SJCRH30 (cell line): Measurements from ENCODE around the gene ATP2C2. TPM values are rescaled to one million over a fixed set of nuclear protein-coding genes. Genes with fewer than 3 reads are reported as not detected.
A peak's percentile ranks its signal among the peaks of the same experiment; 100 is the strongest.
"Not testable (repeated sequence)": the region's sequence is repeated elsewhere in the genome, so short reads cannot be mapped to it uniquely, and the experiment has no call there.

Source experiments
- DNase-seq, 2 experiments: peaks; one replicate each; pipeline ENCODE4 v3.0.0-alpha.2; 2015 to 2020
- H3K27ac ChIP-seq: fragments of 250-450 bp; sonication (Bioruptor Pico); 2 replicates; pipeline ENCODE4 v1.5.1; 2020; ENCODE audit warnings: mild to moderate bottlenecking, moderate library complexity
- H3K27me3 ChIP-seq: fragments of 250-450 bp; sonication (Bioruptor Pico); 2 replicates; pipeline ENCODE4 v1.5.1; 2020; ENCODE audit warnings: mild to moderate bottlenecking, moderate library complexity
- H3K36me3 ChIP-seq: fragments of 250-450 bp; sonication (Bioruptor Pico); 2 replicates; pipeline ENCODE4 v1.5.1; 2020; ENCODE audit warnings: mild to moderate bottlenecking, moderate library complexity
- H3K4me1 ChIP-seq: fragments of 250-450 bp; sonication (Bioruptor Pico); 2 replicates; pipeline ENCODE4 v1.5.1; 2020; ENCODE audit warnings: mild to moderate bottlenecking, moderate library complexity
- H3K4me3 ChIP-seq: fragments of 250-450 bp; sonication (Bioruptor Pico); 2 replicates; pipeline ENCODE4 v1.5.1; 2020; ENCODE audit warnings: mild to moderate bottlenecking, moderate library complexity
- H3K9me3 ChIP-seq: fragments of 250-450 bp; sonication (Bioruptor Pico); replicated peaks from 2 replicates; pipeline ENCODE4 v1.5.1; 2020; ENCODE audit warnings: mild to moderate bottlenecking, moderate library complexity
- total RNA-seq: library from RNA; depleted of rRNA; stranded (reverse); fragments of >200 nt; shearing (Covaris generic); gene quantifications from 2 replicates; pipeline ENCODE4 v1.2.3, GENCODE V29; 2014

ATP2C2 gene
- total RNA-seq, 1 experiment from 2014 or later: 5.1 TPM

GRCh38 chr16:84408314-84408690 lies 40.0 kb downstream of the ATP2C2 start:
- H3K27me3 ChIP-seq: no peaks in the 10 kb centered on the region
- no peaks in the 10 kb centered on the region for H3K36me3 ChIP-seq
- H3K27ac ChIP-seq: no peak overlapping the region
- H3K4me1 ChIP-seq: no peaks in the 10 kb centered on the region
- no peak for DNase-seq
- H3K9me3 ChIP-seq: no peaks in the 10 kb centered on the region
- H3K4me3 ChIP-seq: no peak overlapping the region

- Histone ChIP-seq H3K9me3 (no peaks in the 10 kb centered on the region), H3K36me3 (no peaks in the 10 kb centered on the region), H3K4me1 (no peaks in the 10 kb centered on the region), H3K4me3 (no peak overlapping the region), H3K27ac (no peak overlapping the region), H3K27me3 (no peaks in the 10 kb centered on the region)
- DNase-seq: no peak
These were observed 40.5 kb downstream of the ATP2C2 start for GRCh38 chr16:84408856-84409255.

DNA sequence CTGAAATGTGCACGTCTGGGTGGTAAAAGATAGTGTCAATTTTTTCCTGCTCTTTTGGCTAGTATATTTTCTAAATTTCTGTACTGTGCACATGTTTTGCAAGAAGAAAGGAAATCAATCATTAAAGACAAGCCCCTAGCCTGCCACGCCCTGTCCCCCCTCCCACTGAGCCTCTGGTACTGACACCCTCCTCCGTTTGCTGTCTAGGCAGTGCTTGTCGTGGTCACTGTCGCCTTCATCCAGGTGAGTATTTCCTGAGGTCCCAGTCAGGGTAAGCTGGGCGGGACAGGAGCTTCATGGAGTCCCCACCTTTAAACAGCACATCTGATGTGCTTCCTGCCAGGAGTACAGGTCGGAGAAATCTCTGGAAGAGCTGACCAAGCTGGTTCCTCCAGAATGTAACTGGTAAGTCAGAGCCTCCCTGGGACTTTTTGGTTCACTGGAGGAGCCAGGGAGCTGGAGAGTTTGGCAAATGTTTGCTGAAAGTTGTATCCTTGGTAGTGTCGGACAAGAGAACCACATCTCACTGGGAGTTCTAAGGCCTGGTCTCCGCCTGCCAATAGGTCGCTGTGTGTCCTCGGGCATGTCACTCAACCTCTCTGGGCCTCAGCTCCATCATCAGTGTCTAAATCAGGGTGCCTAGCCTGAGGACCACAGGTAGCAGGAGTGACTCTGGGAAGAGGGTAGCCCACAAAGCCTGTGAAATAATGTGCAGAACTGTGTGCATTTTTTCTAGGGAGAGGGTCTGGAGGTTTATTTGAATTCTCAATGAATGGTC lies 42.2 kb downstream of the ATP2C2 start:
- no peaks in the 10 kb centered on the region for H3K36me3 ChIP-seq
- no peak for DNase-seq
- no peaks in the 10 kb centered on the region for H3K27me3 ChIP-seq

GRCh38 chr16:84411768-84412167 lies 43.4 kb downstream of the ATP2C2 start:
- no peaks in the 10 kb centered on the region for H3K36me3 ChIP-seq
- DNase-seq: no peak
- H3K27ac ChIP-seq: no peak overlapping the region
- no peaks in the 10 kb centered on the region for H3K9me3 ChIP-seq
- no peaks in the 10 kb centered on the region for H3K27me3 ChIP-seq
- H3K4me1 ChIP-seq: no peaks in the 10 kb centered on the region
- no peak overlapping the region for H3K4me3 ChIP-seq

More for the DNA sequence above, 42.2 kb downstream of the ATP2C2 start:
- H3K9me3 ChIP-seq: no peaks in the 10 kb centered on the region
- H3K4me1 ChIP-seq: no peaks in the 10 kb centered on the region
- H3K27ac ChIP-seq: no peak overlapping the region
- no peak overlapping the region for H3K4me3 ChIP-seq

DNA sequence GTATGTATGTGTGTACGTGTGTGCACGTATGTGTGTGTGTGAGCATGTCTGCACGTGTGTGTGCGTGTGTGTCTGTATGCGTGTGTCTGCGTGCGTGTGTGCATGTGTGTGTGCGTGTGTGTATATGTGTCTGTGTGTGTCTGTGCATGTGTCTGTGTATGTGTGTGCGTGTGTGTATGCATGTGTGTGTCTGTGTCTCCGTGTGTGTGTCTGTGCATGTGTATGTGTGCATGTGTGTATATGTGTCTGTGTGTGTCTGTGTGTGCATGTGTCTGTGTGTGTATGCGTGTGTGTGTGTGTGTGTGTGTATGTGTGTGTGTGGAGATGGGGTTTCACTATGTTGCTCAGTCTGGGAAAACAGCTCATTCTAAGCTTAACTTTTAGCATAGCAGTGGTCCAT lies 43.9 kb downstream of the ATP2C2 start:
- DNase-seq: no peak
- Histone ChIP-seq H3K27me3 (no peaks in the 10 kb centered on the region), H3K4me1 (no peaks in the 10 kb centered on the region), H3K4me3 (no peak overlapping the region), H3K27ac (no peak overlapping the region), H3K36me3 (no peaks in the 10 kb centered on the region), H3K9me3 (no peaks in the 10 kb centered on the region)

GRCh38 chr16:84413244-84414004 lies 45.1 kb downstream of the ATP2C2 start:
- H3K9me3 ChIP-seq: no peaks in the 10 kb centered on the region
- no peak overlapping the region for H3K4me3 ChIP-seq
- H3K36me3 ChIP-seq: no peaks in the 10 kb centered on the region
- no peaks in the 10 kb centered on the region for H3K27me3 ChIP-seq
- H3K27ac ChIP-seq: no peak overlapping the region
- no peak for DNase-seq
- no peaks in the 10 kb centered on the region for H3K4me1 ChIP-seq

DNA sequence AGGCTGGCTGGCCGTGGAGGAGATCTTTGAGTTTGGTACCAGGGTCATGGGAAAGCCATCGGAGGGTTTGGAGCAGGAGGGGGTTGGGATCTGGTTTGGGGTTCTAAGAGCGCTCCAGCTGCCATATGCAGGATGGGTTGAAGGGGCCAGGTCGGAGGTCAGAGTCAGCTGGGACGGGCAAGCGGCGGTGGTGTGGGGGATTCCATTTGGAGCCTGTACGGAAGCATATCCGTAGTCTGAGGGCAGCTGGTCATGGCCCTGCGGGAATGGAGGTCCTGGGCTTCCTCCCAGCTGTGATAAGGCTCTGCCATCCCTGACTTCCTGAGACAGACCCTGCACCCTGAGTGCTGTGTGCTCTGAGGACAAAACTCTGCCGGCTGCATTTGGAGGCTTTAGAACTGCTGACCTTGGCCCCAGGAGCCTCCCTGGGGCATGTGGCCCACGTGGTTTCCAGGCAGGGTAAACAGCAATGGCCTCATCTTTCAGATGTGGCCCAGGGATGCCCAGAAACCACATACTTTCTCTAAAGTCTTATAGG lies 46.5 kb downstream of the ATP2C2 start:
- no peaks in the 10 kb centered on the region for H3K9me3 ChIP-seq
- no peaks in the 10 kb centered on the region for H3K4me1 ChIP-seq
- no peaks in the 10 kb centered on the region for H3K27me3 ChIP-seq
- H3K36me3 ChIP-seq: no peaks in the 10 kb centered on the region
- no peak overlapping the region for H3K4me3 ChIP-seq
- H3K27ac ChIP-seq: no peak overlapping the region
- DNase-seq: peak; percentile 7 to 15

GRCh38 chr16:84416407-84417321 lies 48.3 kb downstream of the ATP2C2 start:
- no peaks in the 10 kb centered on the region for H3K36me3 ChIP-seq
- no peaks in the 10 kb centered on the region for H3K4me1 ChIP-seq
- DNase-seq: no peak
- H3K27ac ChIP-seq: no peak overlapping the region
- no peaks in the 10 kb centered on the region for H3K9me3 ChIP-seq
- no peak overlapping the region for H3K4me3 ChIP-seq
- no peaks in the 10 kb centered on the region for H3K27me3 ChIP-seq

DNA sequence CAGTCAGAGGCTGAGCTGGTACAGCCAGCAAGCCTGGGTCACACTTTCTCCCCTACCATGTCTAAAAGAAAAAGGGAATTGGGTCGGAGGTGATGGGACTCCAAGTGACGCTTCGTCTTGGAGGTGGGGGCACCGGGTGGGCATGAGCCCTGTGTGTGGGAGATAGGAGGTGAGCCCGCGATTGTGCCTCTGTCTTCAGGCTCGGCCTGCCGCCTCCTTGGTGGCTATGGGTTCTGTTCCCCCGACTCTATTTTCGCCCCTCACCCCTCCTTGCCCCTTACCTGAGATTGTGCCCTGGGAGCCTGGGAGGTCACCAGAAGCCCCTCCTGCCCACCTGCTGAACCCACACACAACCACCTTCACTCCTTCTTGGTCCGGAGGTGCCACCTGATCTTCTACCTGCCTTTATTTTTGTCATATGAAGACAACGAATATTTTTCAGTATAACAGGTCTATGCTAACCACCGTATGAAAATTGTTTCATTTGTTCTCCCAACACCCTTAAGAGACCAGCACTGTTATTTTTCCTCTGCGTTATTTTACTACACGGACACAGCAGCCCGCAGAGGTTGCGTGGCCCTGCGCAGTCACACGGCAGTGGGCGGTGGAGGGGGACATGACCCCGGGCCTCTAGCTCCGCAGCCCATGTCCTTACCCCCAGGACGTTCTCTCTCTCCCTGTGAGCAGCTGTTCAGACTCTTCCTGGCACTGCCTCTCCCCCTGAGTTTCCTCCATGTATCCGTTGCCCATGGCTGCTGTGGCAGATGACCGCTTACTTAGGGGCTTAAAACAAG lies 49.9 kb downstream of the ATP2C2 start:
- Histone ChIP-seq H3K4me3 (no peak overlapping the region), H3K9me3 (no peaks in the 10 kb centered on the region), H3K27me3 (no peaks in the 10 kb centered on the region), H3K27ac (no peak overlapping the region), H3K36me3 (no peaks in the 10 kb centered on the region), H3K4me1 (no peaks in the 10 kb centered on the region)
- DNase-seq: peak in 1 of 2 experiments; percentile 27

GRCh38 chr16:84419730-84420129 lies 51.4 kb downstream of the ATP2C2 start:
- DNase-seq: no peak
- Histone ChIP-seq H3K4me1 (no peaks in the 10 kb centered on the region), H3K9me3 (no peaks in the 10 kb centered on the region), H3K27ac (no peak overlapping the region), H3K36me3 (no peaks in the 10 kb centered on the region), H3K27me3 (no peaks in the 10 kb centered on the region), H3K4me3 (no peak overlapping the region)

- not testable (repeated sequence) for H3K27ac ChIP-seq, H3K36me3 ChIP-seq, H3K4me3 ChIP-seq, H3K27me3 ChIP-seq, H3K9me3 ChIP-seq, DNase-seq, H3K4me1 ChIP-seq
These were observed 52.2 kb downstream of the ATP2C2 start for GRCh38 chr16:84420556-84420955.

GRCh38 chr16:84421081-84421937 lies 53.0 kb downstream of the ATP2C2 start:
- Histone ChIP-seq H3K36me3 (no peaks in the 10 kb centered on the region), H3K4me1 (no peaks in the 10 kb centered on the region), H3K9me3 (no peaks in the 10 kb centered on the region), H3K4me3 (no peak overlapping the region), H3K27me3 (no peaks in the 10 kb centered on the region), H3K27ac (no peak overlapping the region)
- no peak for DNase-seq

DNA sequence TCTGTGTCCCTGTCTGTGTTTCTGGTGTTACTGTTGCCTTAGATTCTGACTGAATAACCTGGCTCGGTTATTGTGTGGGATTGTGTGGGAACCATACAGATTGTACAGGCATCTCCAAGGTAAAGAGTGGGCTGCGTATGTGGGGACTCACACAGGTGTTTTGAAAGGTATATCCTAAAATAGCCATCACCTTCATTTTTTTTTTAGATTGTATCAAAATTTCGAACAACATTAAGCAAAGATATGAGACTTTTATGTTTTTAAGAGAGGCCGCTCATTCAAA lies 53.5 kb downstream of the ATP2C2 start:
- no peaks in the 10 kb centered on the region for H3K4me1 ChIP-seq
- DNase-seq: no peak
- no peaks in the 10 kb centered on the region for H3K9me3 ChIP-seq
- H3K27me3 ChIP-seq: no peaks in the 10 kb centered on the region
- no peak overlapping the region for H3K4me3 ChIP-seq
- H3K36me3 ChIP-seq: no peaks in the 10 kb centered on the region
- H3K27ac ChIP-seq: no peak overlapping the region
